ENCODE measurements around the gene FRY.

Gene FRY

GRCh38 chr13:32081591-32081990 lies 50.0 kb downstream of the FRY start:
- H3K36me3 ChIP-seq (ENCODE audit: insufficient read depth, low read length): no peaks in the 10 kb centered on the region
- H4K20me1 ChIP-seq (ENCODE audit: insufficient read depth, low read length, poor library complexity, severe bottlenecking): no peaks in the 10 kb centered on the region
- no peaks in the 10 kb centered on the region for H3K27me3 ChIP-seq (ENCODE audit: insufficient read depth, low read length, poor library complexity, severe bottlenecking)
- no peak overlapping the region for H3K4me2 ChIP-seq (ENCODE audit: low read depth, low read length, poor library complexity, severe bottlenecking)
- no peak overlapping the region for H3K9ac ChIP-seq (ENCODE audit: low read depth, low read length, poor library complexity, severe bottlenecking)
- peaks cover 21% of the 10 kb centered on the region for H3K4me1 ChIP-seq (ENCODE audit: insufficient read depth, low read length, poor library complexity, severe bottlenecking)
- no peaks in the 10 kb centered on the region for H3K79me2 ChIP-seq (ENCODE audit: insufficient read depth, low read length)
- no peaks in the 10 kb centered on the region for H3K9me3 ChIP-seq (ENCODE audit: insufficient read depth, low read depth, low read length)
- no peaks in the 10 kb centered on the region for H3K9me2 ChIP-seq (replicated peaks; ENCODE audit: low read depth, low read length)
- H3F3A ChIP-seq (ENCODE audit: low read depth): no peaks in the 10 kb centered on the region
- H3K4me3 ChIP-seq (ENCODE audit: low read length, poor library complexity, severe bottlenecking): no peak overlapping the region
- H2AFZ ChIP-seq (ENCODE audit: low read length): no peak overlapping the region
- TF ChIP-seq EZH2phosphoT487 (IDR thresholded peaks at IDR 0.05; ENCODE audit: borderline replicate concordance) (no peak), CTCF (conservative IDR thresholded peaks at IDR 0.05; ENCODE audit: low read length) (no peak)

GRCh38 chr13:32086366-32086765 lies 54.8 kb downstream of the FRY start:
- Histone ChIP-seq H3K27me3 (ENCODE audit: insufficient read depth, low read length, poor library complexity, severe bottlenecking) (no peaks in the 10 kb centered on the region), H3K9ac (ENCODE audit: low read depth, low read length, poor library complexity, severe bottlenecking) (no peak overlapping the region), H3K9me2 (replicated peaks; ENCODE audit: low read depth, low read length) (no peaks in the 10 kb centered on the region), H4K20me1 (ENCODE audit: insufficient read depth, low read length, poor library complexity, severe bottlenecking) (no peaks in the 10 kb centered on the region), H3K4me1 (ENCODE audit: insufficient read depth, low read length, poor library complexity, severe bottlenecking) (no peaks in the 10 kb centered on the region), H3K4me2 (ENCODE audit: low read depth, low read length, poor library complexity, severe bottlenecking) (no peak overlapping the region), H3K36me3 (ENCODE audit: insufficient read depth, low read length) (no peaks in the 10 kb centered on the region), H3K4me3 (ENCODE audit: low read length, poor library complexity, severe bottlenecking) (no peak overlapping the region), H3K9me3 (ENCODE audit: insufficient read depth, low read depth, low read length) (no peaks in the 10 kb centered on the region), H2AFZ (ENCODE audit: low read length) (no peak overlapping the region), H3K79me2 (ENCODE audit: insufficient read depth, low read length) (no peaks in the 10 kb centered on the region), H3F3A (ENCODE audit: low read depth) (no peaks in the 10 kb centered on the region)
- TF ChIP-seq CTCF (conservative IDR thresholded peaks at IDR 0.05; ENCODE audit: low read length) (no peak), EZH2phosphoT487 (IDR thresholded peaks at IDR 0.05; ENCODE audit: borderline replicate concordance) (no peak)

GRCh38 chr13:32086791-32087441 lies 55.3 kb downstream of the FRY start:
- Histone ChIP-seq H3K9me2 (replicated peaks; ENCODE audit: low read depth, low read length) (no peaks in the 10 kb centered on the region), H3K79me2 (ENCODE audit: insufficient read depth, low read length) (no peaks in the 10 kb centered on the region), H3K4me3 (ENCODE audit: low read length, poor library complexity, severe bottlenecking) (no peak overlapping the region), H3K9ac (ENCODE audit: low read depth, low read length, poor library complexity, severe bottlenecking) (no peak overlapping the region), H3K4me2 (ENCODE audit: low read depth, low read length, poor library complexity, severe bottlenecking) (no peak overlapping the region), H3K27me3 (ENCODE audit: insufficient read depth, low read length, poor library complexity, severe bottlenecking) (no peaks in the 10 kb centered on the region), H3F3A (ENCODE audit: low read depth) (no peaks in the 10 kb centered on the region), H3K4me1 (ENCODE audit: insufficient read depth, low read length, poor library complexity, severe bottlenecking) (no peaks in the 10 kb centered on the region), H4K20me1 (ENCODE audit: insufficient read depth, low read length, poor library complexity, severe bottlenecking) (no peaks in the 10 kb centered on the region), H3K9me3 (ENCODE audit: insufficient read depth, low read depth, low read length) (no peaks in the 10 kb centered on the region), H3K36me3 (ENCODE audit: insufficient read depth, low read length) (no peaks in the 10 kb centered on the region), H2AFZ (ENCODE audit: low read length) (no peak overlapping the region)
- TF ChIP-seq CTCF (conservative IDR thresholded peaks at IDR 0.05; ENCODE audit: low read length) (no peak), EZH2phosphoT487 (IDR thresholded peaks at IDR 0.05; ENCODE audit: borderline replicate concordance) (no peak)
